ENCODE data around the gene ZBTB18.
"Not testable (repeated sequence)": the region's sequence is repeated elsewhere in the genome, so short reads cannot be mapped to it uniquely, and the experiment has no call there.

ZBTB18 gene

DNA sequence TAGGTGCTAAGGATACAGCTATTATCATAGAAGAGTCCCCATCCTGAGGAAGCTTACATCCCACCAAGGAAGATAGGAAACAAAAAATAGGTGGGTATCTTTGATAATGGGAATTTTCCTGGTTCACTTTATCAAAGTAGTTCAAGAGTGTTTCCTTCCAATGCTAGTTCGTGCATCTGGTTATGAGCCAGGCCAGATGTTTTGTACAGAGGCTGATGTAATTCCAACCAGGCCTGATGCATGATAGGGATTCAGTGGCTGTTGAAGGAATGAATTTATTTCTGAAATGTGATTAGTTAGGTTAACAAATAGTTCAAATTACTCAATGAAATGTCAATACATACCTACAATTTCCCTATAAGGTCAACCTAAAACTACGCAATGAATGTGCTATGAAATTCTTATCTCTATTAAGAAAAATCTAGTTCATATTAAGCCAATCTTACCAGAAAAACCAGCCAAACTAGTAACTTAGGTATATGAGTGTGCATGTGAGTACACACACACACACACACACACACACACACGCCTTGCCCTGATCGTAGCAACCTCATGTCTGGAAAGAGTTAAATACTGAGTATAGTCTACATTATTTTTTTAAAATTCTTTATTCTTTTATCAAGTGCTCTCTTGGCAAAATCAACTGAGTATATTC, 9.5 kb upstream of the ZBTB18 start:
- no peak for DNase-seq (ENCODE audit: low read depth, low spot score)

DNA sequence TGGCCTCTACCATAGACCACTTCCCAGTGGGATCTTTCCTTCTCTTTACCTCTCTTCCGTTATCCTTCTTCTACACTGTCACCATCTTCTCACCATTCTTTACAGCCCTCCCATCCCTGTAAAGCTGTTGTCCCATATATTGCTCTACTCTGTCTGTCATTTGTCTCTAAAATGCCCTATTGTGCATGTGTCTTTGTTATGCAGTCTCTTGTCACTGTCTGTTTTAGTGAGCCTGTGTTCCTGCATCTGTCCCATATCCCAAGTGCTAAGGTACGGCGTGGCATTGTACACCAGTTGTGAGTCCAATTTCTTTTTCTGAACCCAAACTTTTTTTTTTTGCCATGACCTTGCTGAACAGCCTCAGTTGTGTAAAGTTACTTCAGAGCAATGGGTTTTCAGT, 8.8 kb upstream of the ZBTB18 start:
- DNase-seq (ENCODE audit: low read depth, low spot score) = no peak

DNA sequence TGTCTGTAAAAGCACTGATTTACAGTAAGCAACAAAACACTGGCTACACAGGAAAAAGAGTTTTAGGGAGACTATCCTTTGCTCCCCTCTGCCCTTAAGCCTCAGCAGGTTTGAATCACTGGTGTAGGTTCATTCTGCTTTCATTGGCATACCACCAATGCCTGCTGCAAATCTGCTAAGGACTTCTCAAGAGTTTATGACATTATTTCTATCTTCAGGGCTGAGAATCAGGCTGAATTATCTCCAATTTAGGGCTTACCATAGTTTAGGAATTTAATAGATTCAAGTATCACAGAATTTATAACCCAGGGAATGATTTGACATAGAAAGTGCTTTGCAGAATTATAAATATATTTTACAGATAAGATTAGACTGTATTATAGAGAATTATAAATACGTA, 6.7 kb upstream of the ZBTB18 start:
- no peak for DNase-seq (ENCODE audit: low read depth, low spot score)

DNA sequence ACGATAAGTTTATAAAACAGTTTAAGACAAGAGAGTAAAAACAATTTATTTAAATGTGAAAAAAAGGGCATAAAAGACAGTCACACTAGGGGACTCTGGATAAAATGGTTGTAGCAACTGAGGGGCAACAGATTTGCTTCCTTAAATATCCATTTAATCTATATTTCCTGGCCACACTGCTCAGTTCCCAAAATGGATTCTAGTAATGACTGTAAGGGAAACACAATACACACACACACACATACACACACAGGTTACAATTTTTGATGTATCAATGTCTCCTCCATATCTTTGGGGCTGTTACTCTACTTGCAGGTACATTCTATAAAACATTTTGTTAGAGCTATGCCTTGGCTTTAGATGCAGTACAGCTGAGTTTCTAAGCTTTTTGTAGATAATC, 4.8 kb upstream of the ZBTB18 start:
- DNase-seq (ENCODE audit: low read depth, low spot score) = not testable (repeated sequence)

DNA sequence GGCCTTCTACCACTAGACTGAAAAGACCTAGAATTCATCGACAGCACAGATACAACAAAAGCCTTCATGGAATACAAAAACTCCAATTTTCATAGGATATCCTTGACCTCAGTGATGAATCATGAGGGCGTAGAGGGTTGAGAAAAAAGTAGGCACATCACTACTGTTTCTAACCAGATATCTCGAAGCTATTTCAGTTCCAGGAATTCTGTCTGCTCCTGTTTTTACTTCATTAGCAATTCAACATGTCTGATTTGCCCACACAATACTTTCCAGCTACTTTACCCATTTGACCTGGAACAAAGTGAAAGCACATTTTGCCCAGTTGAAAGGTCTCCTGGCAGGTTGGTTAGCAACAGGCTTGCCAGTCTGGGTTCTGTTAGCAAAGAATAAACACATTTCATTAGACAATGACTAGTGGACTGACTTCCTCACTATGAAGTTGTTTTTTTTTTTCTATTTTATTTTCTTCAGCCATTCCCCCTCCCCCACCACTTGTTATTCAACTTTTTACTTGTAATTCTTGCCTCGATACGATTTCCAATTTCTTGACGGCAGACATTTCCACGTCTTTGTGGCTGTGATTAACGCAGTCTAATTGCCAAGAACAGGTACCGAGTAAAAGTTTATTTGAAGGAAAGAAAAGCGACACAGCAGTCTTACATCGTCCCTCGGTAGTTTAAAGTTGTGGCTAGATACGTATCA, 4.0 kb upstream of the ZBTB18 start:
- DNase-seq (ENCODE audit: low read depth, low spot score) = no peak

DNA sequence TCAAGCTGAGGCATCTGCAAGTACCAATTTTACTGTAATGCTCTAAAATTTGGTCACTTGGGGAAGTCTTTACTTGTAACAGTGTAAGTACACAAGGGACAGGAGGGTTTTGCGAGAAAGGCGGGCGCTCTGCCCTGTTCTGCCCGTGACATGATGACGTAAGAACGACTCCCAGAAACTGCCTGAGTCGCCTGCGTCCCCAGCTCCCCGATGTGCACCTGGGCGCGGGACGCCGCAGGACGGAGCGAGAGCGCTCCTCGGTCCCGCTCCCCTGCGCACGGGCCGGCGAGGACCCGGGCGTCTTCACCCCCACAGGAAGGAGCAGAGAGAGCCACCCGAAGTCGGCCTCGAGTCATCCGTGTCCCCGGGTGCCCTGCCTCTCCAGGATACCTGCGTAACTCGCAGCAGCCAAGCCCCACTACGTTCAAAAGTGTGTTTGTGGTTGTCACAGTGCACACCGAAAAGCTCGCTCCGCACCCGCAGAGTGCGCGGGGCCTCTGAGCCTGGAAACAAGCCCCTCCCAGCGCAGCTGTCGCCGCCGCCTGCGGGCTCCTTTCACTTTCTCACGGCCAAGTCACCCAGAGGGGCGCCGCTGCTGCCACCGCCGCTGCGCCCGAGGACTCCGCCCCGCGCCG, 3.3 kb upstream of the ZBTB18 start:
- no peak for DNase-seq (ENCODE audit: low read depth, low spot score)

DNA sequence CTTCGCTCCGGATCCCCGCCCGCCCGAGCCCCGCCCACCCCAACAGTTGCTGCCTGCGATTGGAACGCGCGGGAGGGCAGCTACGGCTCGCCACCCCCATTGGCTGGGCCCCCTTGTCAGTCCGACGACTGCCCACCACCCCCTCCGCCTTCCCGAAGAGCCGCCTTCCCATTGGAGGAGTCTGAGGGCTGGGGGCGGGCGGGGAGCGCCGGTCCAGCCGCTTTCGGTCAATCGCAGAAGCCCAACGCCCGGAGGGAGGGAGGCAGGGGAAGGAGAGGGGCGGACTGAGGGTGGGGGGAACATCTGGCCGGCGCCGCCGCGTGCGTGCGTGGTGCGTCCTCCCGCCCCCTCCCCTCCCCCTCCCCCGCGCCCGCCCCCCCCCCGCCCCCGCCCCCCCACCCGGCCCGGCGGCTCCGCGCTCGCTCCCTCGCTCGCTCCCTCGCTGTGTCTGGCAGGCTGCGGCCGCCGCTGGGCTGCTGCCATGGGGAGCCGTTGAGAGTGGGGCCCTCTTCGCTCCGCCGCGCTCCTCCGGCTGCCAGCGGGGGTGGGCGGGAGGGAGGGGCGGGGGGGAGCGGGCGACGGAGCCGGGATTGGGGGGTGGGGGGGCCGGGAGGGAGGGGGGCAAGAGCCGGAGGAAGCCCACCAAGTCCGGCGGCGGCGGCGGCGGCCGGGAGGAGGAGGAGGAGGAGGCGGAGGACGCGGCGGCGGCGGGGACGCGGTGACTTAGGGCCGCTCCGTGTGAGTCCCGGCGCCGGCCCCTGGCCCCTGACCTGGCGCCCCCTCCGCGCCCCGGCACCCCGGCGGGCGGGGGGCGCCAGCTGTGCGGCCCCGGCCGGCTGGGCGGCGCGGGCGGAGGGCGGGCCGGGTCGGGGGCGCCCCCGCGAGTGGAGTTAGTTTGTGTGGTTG, 2.6 kb upstream of the ZBTB18 start:
- peak; percentile 92 for DNase-seq (ENCODE audit: low read depth, low spot score)

DNA sequence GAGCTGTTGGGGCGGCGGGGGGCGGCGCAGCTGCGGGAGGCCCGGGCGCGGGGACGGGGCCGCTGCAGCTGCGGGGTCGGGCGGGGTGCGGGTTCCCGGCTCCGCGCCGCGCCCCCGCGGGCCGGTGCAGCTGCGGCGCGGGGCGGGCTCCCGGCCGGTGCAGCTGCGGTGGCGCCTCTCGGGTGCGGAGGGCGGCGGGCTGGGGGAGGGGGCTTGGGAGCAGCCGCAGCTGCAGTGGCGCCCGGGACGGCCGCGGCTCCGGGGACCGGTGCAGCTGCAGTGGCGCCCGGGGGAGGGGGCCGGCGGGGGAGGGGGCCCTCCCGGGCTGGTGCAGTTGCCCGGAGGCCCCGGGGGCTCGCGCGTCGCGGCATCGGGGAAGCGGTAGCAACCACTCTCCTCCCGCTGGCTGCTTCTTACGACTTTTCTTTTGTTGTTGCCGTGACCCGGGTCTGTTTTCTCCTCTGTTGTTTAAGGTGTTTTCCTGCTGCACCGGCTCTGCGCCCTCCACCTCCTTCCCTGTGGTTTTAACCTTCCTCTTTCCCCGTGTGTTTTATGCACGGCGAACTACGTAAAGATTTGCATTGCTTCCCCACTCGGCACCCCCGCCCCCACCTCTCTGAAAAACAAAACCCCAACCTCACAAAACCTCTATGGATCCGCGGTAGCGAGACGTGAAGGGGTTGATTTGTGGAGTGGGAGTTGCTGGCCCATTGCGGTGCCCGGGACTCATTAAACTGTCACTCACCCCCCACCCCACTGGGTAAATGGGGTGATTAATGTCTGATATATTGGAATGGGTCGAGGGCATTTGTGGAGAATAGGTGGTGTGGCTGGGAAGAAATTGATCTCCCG, 1.7 kb upstream of the ZBTB18 start:
- DNase-seq (ENCODE audit: low read depth, low spot score) = no peak

DNA sequence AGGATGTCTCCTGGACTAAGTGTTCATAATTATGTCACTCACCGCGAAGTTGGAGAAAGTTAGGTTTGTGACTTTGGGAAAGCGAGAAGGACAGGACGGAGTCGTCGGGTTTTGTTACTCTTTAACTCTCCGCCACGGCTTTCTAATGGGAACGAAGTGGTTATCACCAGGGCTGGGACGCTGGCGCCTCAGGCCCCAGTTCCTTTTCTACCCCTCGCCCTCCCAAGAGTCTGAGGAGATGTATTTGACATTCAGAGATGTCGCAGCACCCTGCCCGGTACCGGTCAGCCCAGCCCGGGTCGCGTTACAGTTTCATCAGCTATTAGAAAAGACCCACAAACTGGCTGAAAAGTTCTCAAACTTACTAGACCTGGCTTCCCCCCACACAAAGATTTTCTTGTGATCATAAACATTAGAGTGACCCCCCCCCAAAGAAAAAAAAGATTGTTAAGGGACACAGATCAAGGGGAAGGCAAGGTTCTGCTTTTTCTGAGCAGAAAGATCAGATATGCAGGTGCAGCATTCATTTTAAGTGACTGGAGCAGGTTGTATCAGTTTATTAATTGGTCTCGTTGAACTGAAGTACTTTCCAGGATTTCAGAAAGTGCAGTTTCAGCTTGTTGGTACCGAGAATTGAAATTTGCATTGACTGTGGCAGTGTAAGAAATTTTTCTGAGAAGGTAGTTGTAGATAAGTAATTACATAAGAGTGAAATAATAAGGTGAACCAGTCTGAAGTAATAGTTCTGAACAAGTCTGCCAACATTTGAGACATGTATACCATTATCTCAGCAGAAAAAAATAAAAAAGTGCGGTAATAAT, 859 bp upstream of the ZBTB18 start:
- DNase-seq (ENCODE audit: low read depth, low spot score) = no peak

DNA sequence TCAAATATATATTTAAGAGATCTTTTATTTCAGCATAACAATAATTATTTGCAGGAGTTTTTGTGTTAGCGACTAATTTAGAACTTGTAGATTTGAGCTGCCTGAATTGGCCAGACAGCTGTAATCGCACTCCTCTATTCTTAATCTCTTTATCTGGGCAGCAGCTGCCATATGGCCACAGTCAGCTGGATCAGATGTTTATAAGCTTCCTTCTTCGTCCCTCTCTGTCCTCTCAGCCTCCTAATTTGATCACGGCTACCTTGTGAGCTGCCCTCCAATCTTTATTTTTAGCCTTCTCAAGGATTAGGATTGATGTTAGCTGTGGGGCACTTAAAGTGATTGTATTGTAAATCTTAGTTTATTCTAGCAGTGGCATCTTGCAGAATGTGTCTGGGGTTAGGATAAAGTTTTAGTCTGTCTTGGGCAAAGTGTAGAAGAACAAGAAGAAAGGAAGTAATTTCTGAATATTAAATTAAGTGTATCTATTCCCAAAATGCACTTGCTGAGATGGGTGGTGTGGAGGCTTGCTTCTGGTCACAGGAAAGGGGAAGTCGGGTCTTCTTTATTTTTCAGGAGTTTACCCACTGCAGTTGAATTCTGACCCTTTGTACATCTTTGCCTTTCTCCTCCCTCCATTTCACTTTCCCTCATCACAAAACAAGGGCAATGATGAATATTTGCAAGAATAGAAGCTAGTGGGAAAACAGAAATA, 1.1 kb downstream of the ZBTB18 start:
- no peak for DNase-seq (ENCODE audit: low read depth, low spot score)

DNA sequence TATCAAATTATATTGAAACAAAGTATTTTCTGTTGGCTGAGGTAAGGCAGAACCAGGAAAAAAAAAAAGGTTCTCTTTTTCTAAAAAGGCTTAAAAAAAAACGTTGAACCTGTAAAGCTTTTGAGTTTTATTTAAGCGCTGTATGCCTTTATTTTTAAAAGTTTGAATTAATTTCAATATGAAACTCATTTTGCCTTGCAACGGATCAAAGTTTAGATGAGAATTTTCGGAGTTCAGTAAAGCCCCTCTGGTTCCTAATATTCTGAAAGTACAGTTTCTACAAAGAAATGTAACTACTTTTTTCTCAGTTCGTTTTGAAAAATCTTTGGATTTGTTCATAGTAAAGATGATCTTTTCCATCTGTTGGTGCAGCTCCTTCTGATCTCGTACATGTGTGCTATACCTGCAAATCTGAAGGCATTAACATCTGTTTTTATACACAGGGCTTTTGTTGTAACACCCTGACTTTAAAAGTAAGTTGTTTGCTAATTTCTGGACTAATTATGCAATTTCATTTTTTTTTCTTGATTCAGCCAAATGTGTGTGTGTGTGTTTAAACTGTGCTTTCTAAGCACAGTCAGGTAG, 1.7 kb downstream of the ZBTB18 start:
- DNase-seq (ENCODE audit: low read depth, low spot score) = no peak

DNA sequence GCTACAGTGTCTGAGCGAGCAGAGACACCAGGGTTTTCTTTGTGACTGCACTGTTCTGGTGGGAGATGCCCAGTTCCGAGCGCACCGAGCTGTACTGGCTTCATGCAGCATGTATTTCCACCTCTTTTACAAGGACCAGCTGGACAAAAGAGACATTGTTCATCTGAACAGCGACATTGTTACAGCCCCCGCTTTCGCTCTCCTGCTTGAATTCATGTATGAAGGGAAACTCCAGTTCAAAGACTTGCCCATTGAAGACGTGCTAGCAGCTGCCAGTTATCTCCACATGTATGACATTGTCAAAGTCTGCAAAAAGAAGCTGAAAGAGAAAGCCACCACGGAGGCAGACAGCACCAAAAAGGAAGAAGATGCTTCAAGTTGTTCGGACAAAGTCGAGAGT, 2.7 kb downstream of the ZBTB18 start:
- DNase-seq (ENCODE audit: low read depth, low spot score) = no peak

DNA sequence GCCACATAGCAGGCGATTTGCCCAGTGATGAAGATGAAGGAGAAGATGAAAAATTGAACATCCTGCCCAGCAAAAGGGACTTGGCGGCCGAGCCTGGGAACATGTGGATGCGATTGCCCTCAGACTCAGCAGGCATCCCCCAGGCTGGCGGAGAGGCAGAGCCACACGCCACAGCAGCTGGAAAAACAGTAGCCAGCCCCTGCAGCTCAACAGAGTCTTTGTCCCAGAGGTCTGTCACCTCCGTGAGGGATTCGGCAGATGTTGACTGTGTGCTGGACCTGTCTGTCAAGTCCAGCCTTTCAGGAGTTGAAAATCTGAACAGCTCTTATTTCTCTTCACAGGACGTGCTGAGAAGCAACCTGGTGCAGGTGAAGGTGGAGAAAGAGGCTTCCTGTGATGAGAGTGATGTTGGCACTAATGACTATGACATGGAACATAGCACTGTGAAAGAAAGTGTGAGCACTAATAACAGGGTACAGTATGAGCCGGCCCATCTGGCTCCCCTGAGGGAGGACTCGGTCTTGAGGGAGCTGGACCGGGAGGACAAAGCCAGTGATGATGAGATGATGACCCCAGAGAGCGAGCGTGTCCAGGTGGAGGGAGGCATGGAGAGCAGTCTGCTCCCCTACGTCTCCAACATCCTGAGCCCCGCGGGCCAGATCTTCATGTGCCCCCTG, 3.3 kb downstream of the ZBTB18 start:
- DNase-seq (ENCODE audit: low read depth, low spot score) = no peak

DNA sequence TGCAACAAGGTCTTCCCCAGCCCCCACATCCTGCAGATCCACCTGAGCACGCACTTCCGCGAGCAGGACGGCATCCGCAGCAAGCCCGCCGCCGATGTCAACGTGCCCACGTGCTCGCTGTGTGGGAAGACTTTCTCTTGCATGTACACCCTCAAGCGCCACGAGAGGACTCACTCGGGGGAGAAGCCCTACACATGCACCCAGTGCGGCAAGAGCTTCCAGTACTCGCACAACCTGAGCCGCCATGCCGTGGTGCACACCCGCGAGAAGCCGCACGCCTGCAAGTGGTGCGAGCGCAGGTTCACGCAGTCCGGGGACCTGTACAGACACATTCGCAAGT, 3.8 kb downstream of the ZBTB18 start:
- no peak for DNase-seq (ENCODE audit: low read depth, low spot score)

DNA sequence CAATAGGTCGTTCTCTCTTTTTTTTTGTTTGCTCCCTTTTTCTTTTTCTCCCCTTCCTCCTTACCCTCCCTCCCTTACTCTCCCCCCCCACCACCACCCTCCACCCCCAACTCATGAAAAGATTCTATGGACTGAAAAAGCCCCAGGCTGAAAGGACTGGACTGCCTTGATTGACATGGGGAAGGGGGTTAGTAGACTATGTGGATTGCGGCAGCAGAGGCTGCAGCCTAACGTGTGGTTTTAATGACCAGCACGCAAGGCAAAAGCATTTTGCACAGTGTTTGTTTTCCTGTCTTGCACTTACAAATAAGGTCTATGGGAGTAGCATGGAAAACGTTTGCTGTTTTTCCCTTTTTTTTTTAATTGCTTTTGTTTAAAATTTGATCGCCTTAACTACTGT, 5.5 kb downstream of the ZBTB18 start:
- DNase-seq (ENCODE audit: low read depth, low spot score) = no peak

DNA sequence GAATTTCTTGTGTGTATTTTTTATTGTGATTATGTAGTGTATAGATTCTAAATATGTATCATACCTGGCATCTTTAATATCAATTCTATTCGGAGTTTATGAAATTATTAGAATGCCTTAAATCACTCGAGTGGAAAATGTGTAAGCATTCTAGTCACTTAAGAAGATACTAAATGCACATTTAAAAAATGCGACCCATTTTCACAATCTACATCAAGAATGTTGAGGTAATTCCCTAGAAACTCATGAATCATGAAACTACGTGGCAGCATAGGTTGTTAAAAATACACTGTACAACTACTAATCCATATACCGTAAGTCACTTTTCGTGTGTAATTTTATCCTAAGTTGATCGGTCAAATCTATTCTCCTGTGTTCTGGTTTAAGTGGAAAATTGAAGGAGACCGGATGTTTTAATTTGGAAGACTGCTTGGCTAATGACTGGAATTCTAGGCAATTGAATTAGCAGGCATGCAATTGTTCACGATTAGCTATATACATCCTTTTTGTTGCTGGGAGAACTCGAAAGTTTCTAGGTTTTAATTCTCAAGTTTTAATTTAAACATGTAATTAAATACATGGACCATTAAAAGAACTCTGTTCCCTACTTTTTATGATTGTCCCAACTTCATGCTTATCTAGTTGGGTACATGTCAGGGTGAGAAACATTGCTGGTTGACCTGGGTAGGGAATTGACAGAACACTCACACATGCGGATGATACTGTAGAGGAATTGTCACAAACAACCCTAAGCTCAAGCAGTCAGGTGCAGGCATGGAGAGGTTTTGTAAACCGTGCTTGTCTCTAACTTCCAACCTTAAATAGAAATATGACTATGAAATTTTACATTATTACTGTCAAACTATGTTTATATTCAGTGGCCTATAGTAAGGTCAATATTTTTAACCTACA, 6.6 kb downstream of the ZBTB18 start:
- no peak for DNase-seq (ENCODE audit: low read depth, low spot score)

DNA sequence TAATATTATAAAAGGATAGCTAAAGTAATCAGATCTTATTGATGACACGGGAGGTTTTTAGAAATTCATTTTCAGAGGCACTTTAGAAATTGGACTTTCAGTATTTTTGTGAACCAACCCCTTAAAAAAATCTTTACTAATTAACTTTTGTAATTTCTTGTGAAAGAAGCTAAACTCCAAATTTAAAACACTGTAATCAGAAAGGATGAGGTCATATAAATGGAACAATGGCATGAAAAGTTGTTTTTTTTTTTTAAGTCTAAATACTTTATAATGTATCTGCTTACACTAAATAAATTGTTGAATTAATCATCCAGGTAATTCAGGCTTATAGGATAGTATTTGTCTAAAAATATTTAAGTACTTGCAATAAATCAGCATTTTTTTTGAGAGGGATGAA, 9.0 kb downstream of the ZBTB18 start:
- DNase-seq (ENCODE audit: low read depth, low spot score) = no peak

DNA sequence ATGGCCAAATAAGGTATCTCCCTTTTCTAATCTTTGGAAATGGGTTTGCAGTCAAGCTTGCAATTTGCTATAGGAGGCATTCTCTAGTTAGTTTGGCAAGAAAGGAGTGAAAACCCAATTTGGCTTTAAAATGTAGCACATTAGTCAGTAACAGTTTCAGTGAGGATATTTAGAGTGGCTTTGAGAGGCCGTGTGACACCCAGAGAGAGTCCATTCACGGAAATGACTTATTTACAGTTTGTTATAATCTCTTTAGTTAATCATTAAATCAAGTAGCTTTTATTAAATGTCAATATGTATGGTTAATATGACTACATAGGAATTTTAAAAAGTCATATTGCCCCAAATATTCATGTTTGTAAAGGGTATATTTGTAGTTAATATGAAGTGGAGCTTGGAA, 9.6 kb downstream of the ZBTB18 start:
- DNase-seq (ENCODE audit: low read depth, low spot score) = no peak
